Mucosa of descending colon (tissue), 3 donors: ENCODE measurements around the gene MS4A2. TPM values are rescaled to one million over a fixed set of nuclear protein-coding genes. Genes with fewer than 3 reads are reported as not detected.

Experiments
- ATAC-seq: fragments of 200-7000 bp; cut with Tn5 transposase; one replicate; pipeline ENCODE4 v1.9.1; 2020; ENCODE audit warnings: mild to moderate bottlenecking, moderate library complexity
- DNase-seq, 3 donors: peaks; one replicate each; pipeline ENCODE4 v3.0.0-alpha.2; 2020
- H3K36me3 ChIP-seq: fragments of 200-600 bp; one replicate; pipeline ENCODE4 v1.8.0; 2021; ENCODE audit warnings: low read depth, mild to moderate bottlenecking
- H3K4me1 ChIP-seq: fragments of 200-600 bp; one replicate; pipeline ENCODE4 v1.8.0; 2021; ENCODE audit warnings: low read depth, mild to moderate bottlenecking
- H3K4me3 ChIP-seq: fragments of 200-600 bp; one replicate; pipeline ENCODE4 v1.8.0; 2021; ENCODE audit warnings: mild to moderate bottlenecking
- H3K9me3 ChIP-seq: fragments of 200-600 bp; one replicate; pipeline ENCODE4 v1.8.0; 2021; ENCODE audit warnings: mild to moderate bottlenecking
- CTCF ChIP-seq: fragments of 200-600 bp; IDR thresholded peaks from one replicate; pipeline ENCODE4 v1.8.0; 2022; ENCODE audit warnings: antibody characterized with exemption, mild to moderate bottlenecking
- intact Hi-C, 2 donors: fragments of 100-400 bp; cut with DNase I in 1 of 2; cut with micrococcal nuclease in 1 of 2; formaldehyde crosslinking; loops; one replicate each; pipeline versions ENCODE4 v1.11.0 to v1.11.1; 2022; cut with DNase I, micrococcal nuclease
- total RNA-seq, 3 donors: library from RNA; stranded (reverse); fragmentation: NEBNext Ultra II Directional in 2 of 3; extraction: Animal tissue kit (Norgen Biotek cat#: 25700) in 2 of 3; gene quantifications; one replicate each; pipeline versions ENCODE4 v1.2.1 to v1.2.4, GENCODE V29; 2021 to 2023
- donor health status: DM: no; HTN: no; CAD: no; lungs with moderate emphysema.
- donor health status: DM: no; HTN: no; CAD: no.
- donor health status: DM: no; HTN: yes; CAD: no.

The MS4A2 gene
- total RNA-seq, 3 donors from 2014 or later, result 0.90 to 4.1 (median 3.5) TPM

GRCh38 chr11:60077981-60078380 lies 10.5 kb upstream of the MS4A2 start:
- intact Hi-C loops, result no loop called here
- Histone ChIP-seq H3K36me3 (no peaks in the 10 kb centered on the region), H3K4me1 (no peaks in the 10 kb centered on the region), H3K9me3 (peaks cover 5% of the 10 kb centered on the region), H3K4me3 (no peak overlapping the region)
- ATAC-seq, result no peak
- no peak for DNase-seq
- no peak for TF ChIP-seq CTCF

GRCh38 chr11:60078745-60079144 lies 9.7 kb upstream of the MS4A2 start:
- ATAC-seq (no peak), DNase-seq (no peak)
- H3K4me3 ChIP-seq, result no peak overlapping the region
- no peak for TF ChIP-seq CTCF
- H3K36me3 ChIP-seq, result no peaks in the 10 kb centered on the region
- H3K9me3 ChIP-seq, result peaks cover 5% of the 10 kb centered on the region
- H3K4me1 ChIP-seq, result no peaks in the 10 kb centered on the region
- intact Hi-C loops, result no loop called here

- Histone ChIP-seq H3K36me3 (no peaks in the 10 kb centered on the region), H3K4me3 (no peak overlapping the region), H3K4me1 (no peaks in the 10 kb centered on the region), H3K9me3 (peaks cover 5% of the 10 kb centered on the region)
- ATAC-seq, result no peak
- DNase-seq, result no peak
- TF ChIP-seq CTCF, result no peak
- intact Hi-C loops, result no loop called here
Observed at GRCh38 chr11:60080535-60080934, 7.9 kb upstream of the MS4A2 start.

- Histone ChIP-seq H3K36me3 (no peaks in the 10 kb centered on the region), H3K4me1 (no peaks in the 10 kb centered on the region), H3K9me3 (no peaks in the 10 kb centered on the region), H3K4me3 (no peak overlapping the region)
- DNase-seq, result no peak
- intact Hi-C loops, result no loop called here
- no peak for TF ChIP-seq CTCF
- no peak for ATAC-seq
Observed at GRCh38 chr11:60084631-60085273, 3.7 kb upstream of the MS4A2 start.

- Histone ChIP-seq H3K36me3 (no peaks in the 10 kb centered on the region), H3K4me3 (no peak overlapping the region)
- intact Hi-C loops, result no loop called here
Observed at GRCh38 chr11:60085909-60086308, 2.6 kb upstream of the MS4A2 start.

More at GRCh38 chr11:60085909-60086308, 2.6 kb upstream of the MS4A2 start:
- ATAC-seq, result no peak
- DNase-seq, result no peak
- no peaks in the 10 kb centered on the region for H3K9me3 ChIP-seq
- no peaks in the 10 kb centered on the region for H3K4me1 ChIP-seq
- no peak for TF ChIP-seq CTCF
